WTC11 (cell line): Measurements from ENCODE around the gene FTL. TPM values are rescaled to one million over a fixed set of nuclear protein-coding genes. Genes with fewer than 3 reads are reported as not detected.
A peak's percentile ranks its signal among the peaks of the same experiment; 100 is the strongest.

ENCODE experiments used
- ATAC-seq: fragments of 200-7000 bp; cut with Tn5 transposase; 2 replicates; pipeline ENCODE4 v1.10.0; 2021; ENCODE audit warnings: mild to moderate bottlenecking, moderate library complexity
- Bru-seq: library from RNA; stranded (reverse); fragments of 400-500 nt; gene quantifications from one replicate; lab custom pipeline; 2021; lab: Mats Ljungman, UMichigan
- CTCF ChIA-PET: fragments of 300-600 bp; sonication (Branson Sonifier 250); formaldehyde crosslinking; loops from one replicate; lab custom pipeline; 2021; ENCODE audit warnings: antibody characterized with exemption; lab: Charles Lee
- POLR2A ChIA-PET: fragments of 350-600 bp; sonication (Branson Sonifier 250); formaldehyde crosslinking; loops from one replicate; lab custom pipeline; 2021; ENCODE audit warnings: antibody characterized with exemption; lab: Charles Lee
- DNase-seq: peaks from one replicate; pipeline ENCODE4 v3.0.0; 2021; ENCODE audit warnings: low spot score
- H3K27ac Mint-ChIP-seq: 2 replicates; pipeline ENCODE4 v1.8.0; 2021; ENCODE audit warnings: mixed read lengths
- H3K27me3 Mint-ChIP-seq: 2 replicates; pipeline ENCODE4 v1.8.0; 2021; ENCODE audit warnings: low read depth, mild to moderate bottlenecking, moderate library complexity, mixed read lengths
- H3K36me3 Mint-ChIP-seq: 2 replicates; pipeline ENCODE4 v1.8.0; 2021; ENCODE audit warnings: mixed read lengths
- H3K4me1 Mint-ChIP-seq: 2 replicates; pipeline ENCODE4 v1.8.0; 2022; ENCODE audit warnings: mixed read lengths
- H3K4me3 Mint-ChIP-seq: 2 replicates; pipeline ENCODE4 v1.8.0; 2021; ENCODE audit warnings: mild to moderate bottlenecking, moderate library complexity, mixed read lengths
- H3K9me3 Mint-ChIP-seq: 2 replicates; pipeline ENCODE4 v1.8.0; 2021; ENCODE audit warnings: mixed read lengths
- ATF1 ChIP-seq: sonication (generic); formaldehyde crosslinking; IDR thresholded peaks from 2 replicates; pipeline ENCODE4 v1.8.1; 2023; ENCODE audit warnings: mild to moderate bottlenecking, moderate library complexity, missing genetic modification reagents
- CREB1 ChIP-seq: sonication (generic); formaldehyde crosslinking; IDR thresholded peaks from 2 replicates; pipeline ENCODE4 v1.8.0; 2023; ENCODE audit warnings: mild to moderate bottlenecking, missing genetic modification reagents
- CREM ChIP-seq: sonication (generic); formaldehyde crosslinking; IDR thresholded peaks from 2 replicates; pipeline ENCODE4 v1.8.1; 2022; ENCODE audit warnings: mild to moderate bottlenecking, missing genetic modification reagents, moderate library complexity
- EMX1 ChIP-seq: fragments of 250-450 bp; sonication (Bioruptor Pico); IDR thresholded peaks from 2 replicates; pipeline ENCODE4 v1.8.0; 2021; ENCODE audit warnings: mild to moderate bottlenecking
- FOXK1 ChIP-seq: sonication (generic); formaldehyde crosslinking; IDR thresholded peaks from 2 replicates; pipeline ENCODE4 v1.8.0; 2022; ENCODE audit warnings: mild to moderate bottlenecking, moderate library complexity, missing genetic modification reagents
- FOXP1 ChIP-seq: sonication (generic); formaldehyde crosslinking; IDR thresholded peaks from 2 replicates; pipeline ENCODE4 v1.8.0; 2022; ENCODE audit warnings: missing genetic modification reagents, mild to moderate bottlenecking, moderate library complexity, borderline replicate concordance
- JUN ChIP-seq: sonication (generic); formaldehyde crosslinking; IDR thresholded peaks from 2 replicates; pipeline ENCODE4 v1.8.0; 2023; ENCODE audit warnings: mild to moderate bottlenecking, missing genetic modification reagents
- NFATC4 ChIP-seq: fragments of 250-450 bp; sonication (Bioruptor Pico); IDR thresholded peaks from 2 replicates; pipeline ENCODE4 v1.9.0; 2021; ENCODE audit warnings: mild to moderate bottlenecking
- NR1H2 ChIP-seq: sonication (generic); formaldehyde crosslinking; IDR thresholded peaks from 2 replicates; pipeline ENCODE4 v1.9.0; 2021; ENCODE audit warnings: mild to moderate bottlenecking, moderate library complexity, missing genetic modification reagents
- OVOL2 ChIP-seq: fragments of 250-450 bp; sonication (Bioruptor Pico); IDR thresholded peaks from 2 replicates; pipeline ENCODE4 v1.9.0; 2021; ENCODE audit warnings: mild to moderate bottlenecking, borderline replicate concordance
- RORB ChIP-seq: fragments of 250-450 bp; sonication (Bioruptor Pico); IDR thresholded peaks from 2 replicates; pipeline ENCODE4 v1.9.0; 2021; ENCODE audit warnings: mild to moderate bottlenecking
- SMAD4 ChIP-seq: sonication (generic); formaldehyde crosslinking; IDR thresholded peaks from 2 replicates; pipeline ENCODE4 v1.8.0; 2022; ENCODE audit warnings: mild to moderate bottlenecking, missing genetic modification reagents
- SOX15 ChIP-seq: fragments of 250-450 bp; sonication (Bioruptor Pico); IDR thresholded peaks from 2 replicates; pipeline ENCODE4 v1.9.0; 2021; ENCODE audit warnings: mild to moderate bottlenecking
- SP1 ChIP-seq: sonication (generic); formaldehyde crosslinking; conservative IDR thresholded peaks from 2 replicates; pipeline ENCODE4 v1.8.1; 2022; ENCODE audit warnings: missing genetic modification reagents
- TEAD1 ChIP-seq: sonication (generic); formaldehyde crosslinking; IDR thresholded peaks from 2 replicates; pipeline ENCODE4 v1.8.0; 2022; ENCODE audit warnings: mild to moderate bottlenecking, missing genetic modification reagents
- TP53 ChIP-seq: sonication (generic); formaldehyde crosslinking; IDR thresholded peaks from 2 replicates; pipeline ENCODE4 v1.8.1; 2023; ENCODE audit warnings: mild to moderate bottlenecking, missing genetic modification reagents
- ZNF121 ChIP-seq: sonication (generic); formaldehyde crosslinking; IDR thresholded peaks from 2 replicates; pipeline ENCODE4 v1.8.0; 2023; ENCODE audit warnings: missing genetic modification reagents
- ZNF232 ChIP-seq: sonication (generic); formaldehyde crosslinking; IDR thresholded peaks from 2 replicates; pipeline ENCODE4 v1.8.0; 2022; ENCODE audit warnings: mild to moderate bottlenecking, missing genetic modification reagents
- ZNF671 ChIP-seq: fragments of 250-450 bp; sonication (Bioruptor Pico); IDR thresholded peaks from 2 replicates; pipeline ENCODE4 v1.8.0; 2021; ENCODE audit warnings: mild to moderate bottlenecking
- long read RNA-seq, 3 experiments: library from RNA in 1 of 3; library from capped mRNA in 1 of 3; library from polyadenylated mRNA in 1 of 3; unstranded in 2 of 3; stranded (forward) in 1 of 3; transcript quantifications; one replicate each; pipeline ENCODE4 v2.0.0, GENCODE V29; 2021
- total RNA-seq: library from RNA; stranded (reverse); gene quantifications from 3 replicates; pipeline ENCODE4 v1.2.3, GENCODE V29; 2021
- TF ChIP-seq, protein P1 (sequence below): sonication (generic); formaldehyde crosslinking; IDR thresholded peaks from 2 replicates; pipeline ENCODE4 v1.8.1; 2023; ENCODE audit warnings: mild to moderate bottlenecking, missing genetic modification reagents, moderate library complexity
- TF ChIP-seq, protein P2 (sequence below): fragments of 250-450 bp; sonication (Bioruptor Pico); IDR thresholded peaks from 2 replicates; pipeline ENCODE4 v2.1.2; 2022; ENCODE audit warnings: mild to moderate bottlenecking, moderate library complexity
- TF ChIP-seq, protein P3 (sequence below): sonication (generic); formaldehyde crosslinking; IDR thresholded peaks from 2 replicates; pipeline ENCODE4 v1.8.0; 2023; ENCODE audit warnings: missing genetic modification reagents
- TF ChIP-seq, protein P4 (sequence below): fragments of 250-450 bp; sonication (Bioruptor Pico); IDR thresholded peaks from 2 replicates; pipeline ENCODE4 v1.9.0; 2021; ENCODE audit warnings: mild to moderate bottlenecking
- TF ChIP-seq, protein P5 (sequence below): sonication (generic); formaldehyde crosslinking; IDR thresholded peaks from 2 replicates; pipeline ENCODE4 v1.8.1; 2023; ENCODE audit warnings: mild to moderate bottlenecking, moderate library complexity, missing genetic modification reagents
- TF ChIP-seq, protein P6 (sequence below): sonication (generic); formaldehyde crosslinking; IDR thresholded peaks from 2 replicates; pipeline ENCODE4 v1.8.0; 2022; ENCODE audit warnings: mild to moderate bottlenecking, missing genetic modification reagents
- TF ChIP-seq, protein P7 (sequence below): fragments of 250-450 bp; sonication (Bioruptor Pico); IDR thresholded peaks from 2 replicates; pipeline ENCODE4 v1.9.0; 2021; ENCODE audit warnings: mild to moderate bottlenecking

The FTL gene
- total RNA-seq (1,061 to 1,225 TPM (median 1,202 TPM) in 3 replicates), Bru-seq, nascent RNA (percentile 99 among the genes with signal in this experiment)
- long read RNA-seq, experiment 1, transcript FTL-201 (4 exons, 878 nt): major isoform, 2,551 of 2,609 reads
- long read RNA-seq, experiment 1, partial matches to known transcripts: 37 of 2,609 reads
- long read RNA-seq, experiment 1, other reads (novel, unspliced or antisense): 21 of 2,609 reads
- long read RNA-seq, experiment 2, transcript FTL-201 (4 exons, 878 nt): major isoform, 1,909 of 2,093 reads
- long read RNA-seq, experiment 2, partial matches to known transcripts: 131 of 2,093 reads
- long read RNA-seq, experiment 2, other reads (novel, unspliced or antisense): 53 of 2,093 reads
- long read RNA-seq, experiment 3, transcript FTL-201 (4 exons, 878 nt): major isoform, 2,640 of 2,672 reads
- long read RNA-seq, experiment 3, partial matches to known transcripts: 12 of 2,672 reads
- long read RNA-seq, experiment 3, other reads (novel, unspliced or antisense): 20 of 2,672 reads

DNA sequence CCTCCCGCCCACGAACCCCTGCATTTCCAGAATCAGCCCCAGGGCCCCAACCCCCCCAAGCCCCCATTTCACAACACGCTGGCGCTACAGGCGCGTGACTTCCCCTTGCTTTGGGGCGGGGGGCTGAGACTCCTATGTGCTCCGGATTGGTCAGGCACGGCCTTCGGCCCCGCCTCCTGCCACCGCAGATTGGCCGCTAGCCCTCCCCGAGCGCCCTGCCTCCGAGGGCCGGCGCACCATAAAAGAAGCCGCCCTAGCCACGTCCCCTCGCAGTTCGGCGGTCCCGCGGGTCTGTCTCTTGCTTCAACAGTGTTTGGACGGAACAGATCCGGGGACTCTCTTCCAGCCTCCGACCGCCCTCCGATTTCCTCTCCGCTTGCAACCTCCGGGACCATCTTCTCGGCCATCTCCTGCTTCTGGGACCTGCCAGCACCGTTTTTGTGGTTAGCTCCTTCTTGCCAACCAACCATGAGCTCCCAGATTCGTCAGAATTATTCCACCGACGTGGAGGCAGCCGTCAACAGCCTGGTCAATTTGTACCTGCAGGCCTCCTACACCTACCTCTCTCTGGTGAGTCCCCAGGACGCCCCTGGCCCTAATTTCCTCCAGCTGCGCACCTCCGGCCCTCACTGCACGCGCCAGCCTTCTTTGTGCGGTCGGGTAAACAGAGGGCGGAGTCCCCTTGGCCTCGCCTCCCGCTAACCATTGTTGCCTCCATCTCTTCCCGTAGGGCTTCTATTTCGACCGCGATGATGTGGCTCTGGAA, at the start of gene FTL:
Gene FTL, plus strand, starts transcription at position 270 of the 766 bp plus-strand sequence. Its CDS starts 199 bp downstream, at position 469.
- peak; percentile 95 for DNase-seq
- H3K4me3 Mint-ChIP-seq: peak within 1 kb of the TSS; percentile 99
- H3K9me3 Mint-ChIP-seq: peaks cover 4% of the 10 kb centered on the region
- ChIA-PET POLR2A (interaction anchor here (1.3 to 1.4 kb wide), 2 partner anchors 92 to 128 kb away, joined by 3 to 5 read pairs; no protein-coding TSS in a partner anchor), CTCF (interaction anchor here (1.0 to 2.2 kb wide), 2 partner anchors 28 to 30 kb away, joined by 5 to 7 read pairs; partner anchors contain the start of genes GYS1 and RUVBL2)
- peaks cover 48% of the 10 kb centered on the region for H3K36me3 Mint-ChIP-seq
- peak within 1 kb of the TSS; percentile 99 for H3K27ac Mint-ChIP-seq
- peak; percentile 74 for ATAC-seq
- peaks cover 33% of the 10 kb centered on the region for H3K4me1 Mint-ChIP-seq
- H3K27me3 Mint-ChIP-seq: no peaks in the 10 kb centered on the region
- TF ChIP-seq RORB (CRISPR knock-in tag) (peak; percentile 83; the same call in 1 of the 2 replicates), ZNF121 (0 out of 2 replicates have a peak, but pooled peaks have one; percentile 10), TP53 (CRISPR knock-in tag) (no peak), SMAD4 (CRISPR knock-in tag) (no peak), CREB1 (CRISPR knock-in tag) (peak; percentile 64; the same call in 1 of the 2 replicates), TEAD1 (peak; percentile 84), SOX15 (CRISPR knock-in tag) (no peak), ZNF232 (CRISPR knock-in tag) (peak; percentile 92; the same call in 1 of the 2 replicates), NR1H2 (CRISPR knock-in tag) (no peak), FOXK1 (CRISPR knock-in tag) (peak; percentile 71; the same call in 1 of the 2 replicates), SP1 (CRISPR knock-in tag) (peak; percentile 72), ZNF671 (peak; percentile 39; the same call in 1 of the 2 replicates), NFATC4 (CRISPR knock-in tag) (peak; percentile 63; the same call in 1 of the 2 replicates), FOXP1 (CRISPR knock-in tag) (peak; percentile 5; the same call in 1 of the 2 replicates), CREM (peak; percentile 10; the same call in 1 of the 2 replicates), OVOL2 (CRISPR knock-in tag) (no peak), ATF1 (CRISPR knock-in tag) (peak; percentile 49; the same call in 1 of the 2 replicates), EMX1 (no peak), JUN (CRISPR knock-in tag) (peak; percentile 74; the same call in 1 of the 2 replicates)
- TF ChIP-seq, protein P1, sequence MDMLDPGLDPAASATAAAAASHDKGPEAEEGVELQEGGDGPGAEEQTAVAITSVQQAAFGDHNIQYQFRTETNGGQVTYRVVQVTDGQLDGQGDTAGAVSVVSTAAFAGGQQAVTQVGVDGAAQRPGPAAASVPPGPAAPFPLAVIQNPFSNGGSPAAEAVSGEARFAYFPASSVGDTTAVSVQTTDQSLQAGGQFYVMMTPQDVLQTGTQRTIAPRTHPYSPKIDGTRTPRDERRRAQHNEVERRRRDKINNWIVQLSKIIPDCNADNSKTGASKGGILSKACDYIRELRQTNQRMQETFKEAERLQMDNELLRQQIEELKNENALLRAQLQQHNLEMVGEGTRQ (CRISPR knock-in tag): peak; percentile 73
- TF ChIP-seq, protein P2, sequence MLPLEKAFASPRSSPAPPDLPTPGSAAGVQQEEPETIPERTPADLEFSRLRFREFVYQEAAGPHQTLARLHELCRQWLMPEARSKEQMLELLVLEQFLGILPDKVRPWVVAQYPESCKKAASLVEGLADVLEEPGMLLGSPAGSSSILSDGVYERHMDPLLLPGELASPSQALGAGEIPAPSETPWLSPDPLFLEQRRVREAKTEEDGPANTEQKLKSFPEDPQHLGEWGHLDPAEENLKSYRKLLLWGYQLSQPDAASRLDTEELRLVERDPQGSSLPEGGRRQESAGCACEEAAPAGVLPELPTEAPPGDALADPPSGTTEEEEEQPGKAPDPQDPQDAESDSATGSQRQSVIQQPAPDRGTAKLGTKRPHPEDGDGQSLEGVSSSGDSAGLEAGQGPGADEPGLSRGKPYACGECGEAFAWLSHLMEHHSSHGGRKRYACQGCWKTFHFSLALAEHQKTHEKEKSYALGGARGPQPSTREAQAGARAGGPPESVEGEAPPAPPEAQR (CRISPR knock-in tag): no peak
- TF ChIP-seq, protein P3, sequence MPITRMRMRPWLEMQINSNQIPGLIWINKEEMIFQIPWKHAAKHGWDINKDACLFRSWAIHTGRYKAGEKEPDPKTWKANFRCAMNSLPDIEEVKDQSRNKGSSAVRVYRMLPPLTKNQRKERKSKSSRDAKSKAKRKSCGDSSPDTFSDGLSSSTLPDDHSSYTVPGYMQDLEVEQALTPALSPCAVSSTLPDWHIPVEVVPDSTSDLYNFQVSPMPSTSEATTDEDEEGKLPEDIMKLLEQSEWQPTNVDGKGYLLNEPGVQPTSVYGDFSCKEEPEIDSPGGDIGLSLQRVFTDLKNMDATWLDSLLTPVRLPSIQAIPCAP (CRISPR knock-in tag): no peak
- TF ChIP-seq, protein P4, sequence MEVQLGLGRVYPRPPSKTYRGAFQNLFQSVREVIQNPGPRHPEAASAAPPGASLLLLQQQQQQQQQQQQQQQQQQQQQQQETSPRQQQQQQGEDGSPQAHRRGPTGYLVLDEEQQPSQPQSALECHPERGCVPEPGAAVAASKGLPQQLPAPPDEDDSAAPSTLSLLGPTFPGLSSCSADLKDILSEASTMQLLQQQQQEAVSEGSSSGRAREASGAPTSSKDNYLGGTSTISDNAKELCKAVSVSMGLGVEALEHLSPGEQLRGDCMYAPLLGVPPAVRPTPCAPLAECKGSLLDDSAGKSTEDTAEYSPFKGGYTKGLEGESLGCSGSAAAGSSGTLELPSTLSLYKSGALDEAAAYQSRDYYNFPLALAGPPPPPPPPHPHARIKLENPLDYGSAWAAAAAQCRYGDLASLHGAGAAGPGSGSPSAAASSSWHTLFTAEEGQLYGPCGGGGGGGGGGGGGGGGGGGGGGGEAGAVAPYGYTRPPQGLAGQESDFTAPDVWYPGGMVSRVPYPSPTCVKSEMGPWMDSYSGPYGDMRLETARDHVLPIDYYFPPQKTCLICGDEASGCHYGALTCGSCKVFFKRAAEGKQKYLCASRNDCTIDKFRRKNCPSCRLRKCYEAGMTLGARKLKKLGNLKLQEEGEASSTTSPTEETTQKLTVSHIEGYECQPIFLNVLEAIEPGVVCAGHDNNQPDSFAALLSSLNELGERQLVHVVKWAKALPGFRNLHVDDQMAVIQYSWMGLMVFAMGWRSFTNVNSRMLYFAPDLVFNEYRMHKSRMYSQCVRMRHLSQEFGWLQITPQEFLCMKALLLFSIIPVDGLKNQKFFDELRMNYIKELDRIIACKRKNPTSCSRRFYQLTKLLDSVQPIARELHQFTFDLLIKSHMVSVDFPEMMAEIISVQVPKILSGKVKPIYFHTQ (CRISPR knock-in tag): peak; percentile 59; the same call in 1 of the 2 replicates
- TF ChIP-seq, protein P5, sequence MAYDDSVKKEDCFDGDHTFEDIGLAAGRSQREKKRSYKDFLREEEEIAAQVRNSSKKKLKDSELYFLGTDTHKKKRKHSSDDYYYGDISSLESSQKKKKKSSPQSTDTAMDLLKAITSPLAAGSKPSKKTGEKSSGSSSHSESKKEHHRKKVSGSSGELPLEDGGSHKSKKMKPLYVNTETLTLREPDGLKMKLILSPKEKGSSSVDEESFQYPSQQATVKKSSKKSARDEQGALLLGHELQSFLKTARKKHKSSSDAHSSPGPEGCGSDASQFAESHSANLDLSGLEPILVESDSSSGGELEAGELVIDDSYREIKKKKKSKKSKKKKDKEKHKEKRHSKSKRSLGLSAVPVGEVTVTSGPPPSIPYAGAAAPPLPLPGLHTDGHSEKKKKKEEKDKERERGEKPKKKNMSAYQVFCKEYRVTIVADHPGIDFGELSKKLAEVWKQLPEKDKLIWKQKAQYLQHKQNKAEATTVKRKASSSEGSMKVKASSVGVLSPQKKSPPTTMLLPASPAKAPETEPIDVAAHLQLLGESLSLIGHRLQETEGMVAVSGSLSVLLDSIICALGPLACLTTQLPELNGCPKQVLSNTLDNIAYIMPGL (CRISPR knock-in tag): 0 out of 2 replicates have a peak, but pooled peaks have one; percentile 21
- TF ChIP-seq, protein P6, sequence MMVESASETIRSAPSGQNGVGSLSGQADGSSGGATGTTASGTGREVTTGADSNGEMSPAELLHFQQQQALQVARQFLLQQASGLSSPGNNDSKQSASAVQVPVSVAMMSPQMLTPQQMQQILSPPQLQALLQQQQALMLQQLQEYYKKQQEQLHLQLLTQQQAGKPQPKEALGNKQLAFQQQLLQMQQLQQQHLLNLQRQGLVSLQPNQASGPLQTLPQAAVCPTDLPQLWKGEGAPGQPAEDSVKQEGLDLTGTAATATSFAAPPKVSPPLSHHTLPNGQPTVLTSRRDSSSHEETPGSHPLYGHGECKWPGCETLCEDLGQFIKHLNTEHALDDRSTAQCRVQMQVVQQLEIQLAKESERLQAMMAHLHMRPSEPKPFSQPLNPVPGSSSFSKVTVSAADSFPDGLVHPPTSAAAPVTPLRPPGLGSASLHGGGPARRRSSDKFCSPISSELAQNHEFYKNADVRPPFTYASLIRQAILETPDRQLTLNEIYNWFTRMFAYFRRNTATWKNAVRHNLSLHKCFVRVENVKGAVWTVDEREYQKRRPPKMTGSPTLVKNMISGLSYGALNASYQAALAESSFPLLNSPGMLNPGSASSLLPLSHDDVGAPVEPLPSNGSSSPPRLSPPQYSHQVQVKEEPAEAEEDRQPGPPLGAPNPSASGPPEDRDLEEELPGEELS (CRISPR knock-in tag): 0 out of 2 replicates have a peak, but pooled peaks have one; percentile 11
- TF ChIP-seq, protein P7, sequence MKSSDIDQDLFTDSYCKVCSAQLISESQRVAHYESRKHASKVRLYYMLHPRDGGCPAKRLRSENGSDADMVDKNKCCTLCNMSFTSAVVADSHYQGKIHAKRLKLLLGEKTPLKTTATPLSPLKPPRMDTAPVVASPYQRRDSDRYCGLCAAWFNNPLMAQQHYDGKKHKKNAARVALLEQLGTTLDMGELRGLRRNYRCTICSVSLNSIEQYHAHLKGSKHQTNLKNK (CRISPR knock-in tag): 0 out of 2 replicates have a peak, but pooled peaks have one; percentile 62
